Vagina (tissue), 2 donors: ENCODE measurements around the gene USP17L25. TPM values are rescaled to one million over a fixed set of nuclear protein-coding genes. Genes with fewer than 3 reads are reported as not detected.
"Not testable (repeated sequence)": the region's sequence is repeated elsewhere in the genome, so short reads cannot be mapped to it uniquely, and the experiment has no call there.

Experiments
- DNase-seq, 2 donors: peaks; one replicate each; pipeline ENCODE4 v3.0.0-alpha.2; 2017; ENCODE audit errors: extremely low spot score in 2 of 2
- H3K27ac ChIP-seq: fragments of 200-600 bp; sonication (generic); one replicate; pipeline ENCODE4 v1.5.1; 2019
- H3K27me3 ChIP-seq: fragments of 200-600 bp; sonication (generic); one replicate; pipeline ENCODE4 v1.5.1; 2019
- H3K36me3 ChIP-seq, 2 donors: fragments of 200-600 bp; sonication (generic); one replicate each; pipeline ENCODE4 v1.5.1; 2017 to 2019
- H3K4me1 ChIP-seq: fragments of 200-600 bp; sonication (generic); one replicate; pipeline ENCODE4 v1.5.1; 2019
- H3K4me3 ChIP-seq, 2 donors: fragments of 200-600 bp; sonication (generic); 1 replicate in 1 of 2; 2 replicates in 1 of 2; pipeline ENCODE4 v1.5.1; 2016 to 2019
- H3K9me3 ChIP-seq: fragments of 200-600 bp; sonication (generic); one replicate; pipeline ENCODE4 v1.5.1; 2019
- intact Hi-C: fragments of 100-400 bp; cut with DNase I; formaldehyde crosslinking; loops from one replicate; pipeline ENCODE4 v1.15.1; 2023
- total RNA-seq: library from RNA; depleted of rRNA; stranded (reverse); fragments of >200 nt; gene quantifications from one replicate; pipeline ENCODE4 v1.2.3, GENCODE V29; 2016

Gene USP17L25, protein sequence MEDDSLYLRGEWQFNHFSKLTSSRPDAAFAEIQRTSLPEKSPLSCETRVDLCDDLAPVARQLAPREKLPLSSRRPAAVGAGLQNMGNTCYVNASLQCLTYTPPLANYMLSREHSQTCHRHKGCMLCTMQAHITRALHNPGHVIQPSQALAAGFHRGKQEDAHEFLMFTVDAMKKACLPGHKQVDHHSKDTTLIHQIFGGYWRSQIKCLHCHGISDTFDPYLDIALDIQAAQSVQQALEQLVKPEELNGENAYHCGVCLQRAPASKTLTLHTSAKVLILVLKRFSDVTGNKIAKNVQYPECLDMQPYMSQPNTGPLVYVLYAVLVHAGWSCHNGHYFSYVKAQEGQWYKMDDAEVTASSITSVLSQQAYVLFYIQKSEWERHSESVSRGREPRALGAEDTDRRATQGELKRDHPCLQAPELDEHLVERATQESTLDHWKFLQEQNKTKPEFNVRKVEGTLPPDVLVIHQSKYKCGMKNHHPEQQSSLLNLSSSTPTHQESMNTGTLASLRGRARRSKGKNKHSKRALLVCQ
- total RNA-seq, result not detected

DNA sequence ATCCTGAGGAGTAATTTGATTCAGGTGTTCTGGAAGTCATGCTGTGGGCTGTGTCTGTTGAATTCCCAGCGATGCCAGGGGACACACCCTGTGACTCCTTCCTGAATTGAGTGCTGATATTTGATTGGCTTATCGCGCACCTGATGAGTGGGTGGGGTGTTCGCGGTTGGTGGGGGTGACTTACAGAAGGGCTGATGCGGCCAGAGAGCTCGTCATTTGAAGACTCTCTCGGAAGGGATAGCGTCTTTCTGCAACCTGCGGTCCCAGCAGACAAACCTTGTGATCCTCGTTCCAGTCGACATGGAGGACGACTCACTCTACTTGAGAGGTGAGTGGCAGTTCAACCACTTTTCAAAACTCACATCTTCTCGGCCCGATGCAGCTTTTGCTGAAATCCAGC is at the start of gene USP17L25:
USP17L25 (plus strand) TSS at position 301 of the 400 bp plus-strand sequence; CDS start at position 301, 0 bp downstream.
- H3K27ac ChIP-seq, H3K27me3 ChIP-seq, DNase-seq, H3K4me1 ChIP-seq, H3K36me3 ChIP-seq, H3K4me3 ChIP-seq, H3K9me3 ChIP-seq, intact Hi-C loops: not testable (repeated sequence)

DNA sequence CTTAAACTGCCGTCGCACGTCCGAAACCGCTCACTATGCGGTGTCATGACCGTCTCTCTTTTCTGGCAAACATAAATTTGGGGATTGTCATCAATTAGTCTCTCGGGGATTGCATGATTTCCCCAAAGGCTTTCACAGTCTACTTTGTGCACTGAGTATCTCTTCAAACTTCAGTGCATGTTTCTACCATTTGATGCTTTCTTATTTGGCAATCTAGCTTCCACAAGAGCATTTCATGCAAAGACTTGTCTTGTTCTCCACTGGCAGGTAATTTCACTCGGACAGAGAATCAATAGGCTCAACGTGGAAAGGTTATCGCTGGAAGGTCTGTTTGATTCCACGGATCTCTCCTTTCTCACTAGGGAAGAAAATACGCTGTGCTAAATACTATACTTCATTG is 5.5 kb upstream of the USP17L25 start:
- H3K36me3 ChIP-seq, H3K4me3 ChIP-seq, H3K9me3 ChIP-seq, H3K27ac ChIP-seq, DNase-seq, H3K27me3 ChIP-seq, H3K4me1 ChIP-seq, intact Hi-C loops: not testable (repeated sequence)

DNA sequence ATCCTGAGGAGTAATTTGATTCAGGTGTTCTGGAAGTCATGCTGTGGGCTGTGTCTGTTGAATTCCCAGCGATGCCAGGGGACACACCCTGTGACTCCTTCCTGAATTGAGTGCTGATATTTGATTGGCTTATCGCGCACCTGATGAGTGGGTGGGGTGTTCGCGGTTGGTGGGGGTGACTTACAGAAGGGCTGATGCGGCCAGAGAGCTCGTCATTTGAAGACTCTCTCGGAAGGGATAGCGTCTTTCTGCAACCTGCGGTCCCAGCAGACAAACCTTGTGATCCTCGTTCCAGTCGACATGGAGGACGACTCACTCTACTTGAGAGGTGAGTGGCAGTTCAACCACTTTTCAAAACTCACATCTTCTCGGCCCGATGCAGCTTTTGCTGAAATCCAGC is 4.8 kb upstream of the USP17L25 start, which contains the start of gene USP17L24:
USP17L24 (plus strand) TSS at position 301 of the 400 bp plus-strand sequence; CDS start at position 301, 0 bp downstream.
- H3K27me3 ChIP-seq, intact Hi-C loops, H3K9me3 ChIP-seq, H3K4me1 ChIP-seq, H3K36me3 ChIP-seq, H3K4me3 ChIP-seq, H3K27ac ChIP-seq, DNase-seq: not testable (repeated sequence)

DNA sequence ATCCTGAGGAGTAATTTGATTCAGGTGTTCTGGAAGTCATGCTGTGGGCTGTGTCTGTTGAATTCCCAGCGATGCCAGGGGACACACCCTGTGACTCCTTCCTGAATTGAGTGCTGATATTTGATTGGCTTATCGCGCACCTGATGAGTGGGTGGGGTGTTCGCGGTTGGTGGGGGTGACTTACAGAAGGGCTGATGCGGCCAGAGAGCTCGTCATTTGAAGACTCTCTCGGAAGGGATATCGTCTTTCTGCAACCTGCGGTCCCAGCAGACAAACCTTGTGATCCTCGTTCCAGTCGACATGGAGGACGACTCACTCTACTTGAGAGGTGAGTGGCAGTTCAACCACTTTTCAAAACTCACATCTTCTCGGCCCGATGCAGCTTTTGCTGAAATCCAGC is 4.6 kb downstream of the USP17L25 start, which contains the start of gene USP17L26:
USP17L26 (plus strand) TSS at position 301 of the 400 bp plus-strand sequence; CDS start at position 301, 0 bp downstream.
- H3K4me3 ChIP-seq, H3K27ac ChIP-seq, H3K9me3 ChIP-seq, H3K27me3 ChIP-seq, DNase-seq, intact Hi-C loops, H3K4me1 ChIP-seq, H3K36me3 ChIP-seq: not testable (repeated sequence)

DNA sequence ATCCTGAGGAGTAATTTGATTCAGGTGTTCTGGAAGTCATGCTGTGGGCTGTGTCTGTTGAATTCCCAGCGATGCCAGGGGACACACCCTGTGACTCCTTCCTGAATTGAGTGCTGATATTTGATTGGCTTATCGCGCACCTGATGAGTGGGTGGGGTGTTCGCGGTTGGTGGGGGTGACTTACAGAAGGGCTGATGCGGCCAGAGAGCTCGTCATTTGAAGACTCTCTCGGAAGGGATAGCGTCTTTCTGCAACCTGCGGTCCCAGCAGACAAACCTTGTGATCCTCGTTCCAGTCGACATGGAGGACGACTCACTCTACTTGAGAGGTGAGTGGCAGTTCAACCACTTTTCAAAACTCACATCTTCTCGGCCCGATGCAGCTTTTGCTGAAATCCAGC is 9.4 kb downstream of the USP17L25 start, which contains the start of gene USP17L5:
USP17L5 (plus strand) TSS at position 301 of the 400 bp plus-strand sequence; CDS start at position 301, 0 bp downstream.
- DNase-seq, intact Hi-C loops: not testable (repeated sequence)

DNA sequence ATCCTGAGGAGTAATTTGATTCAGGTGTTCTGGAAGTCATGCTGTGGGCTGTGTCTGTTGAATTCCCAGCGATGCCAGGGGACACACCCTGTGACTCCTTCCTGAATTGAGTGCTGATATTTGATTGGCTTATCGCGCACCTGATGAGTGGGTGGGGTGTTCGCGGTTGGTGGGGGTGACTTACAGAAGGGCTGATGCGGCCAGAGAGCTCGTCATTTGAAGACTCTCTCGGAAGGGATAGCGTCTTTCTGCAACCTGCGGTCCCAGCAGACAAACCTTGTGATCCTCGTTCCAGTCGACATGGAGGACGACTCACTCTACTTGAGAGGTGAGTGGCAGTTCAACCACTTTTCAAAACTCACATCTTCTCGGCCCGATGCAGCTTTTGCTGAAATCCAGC is 14.1 kb downstream of the USP17L25 start, which contains the start of gene USP17L27:
USP17L27 (plus strand) TSS at position 301 of the 400 bp plus-strand sequence; CDS start at position 301, 0 bp downstream.
- intact Hi-C loops, DNase-seq, H3K36me3 ChIP-seq, H3K4me1 ChIP-seq, H3K4me3 ChIP-seq, H3K9me3 ChIP-seq, H3K27ac ChIP-seq, H3K27me3 ChIP-seq: not testable (repeated sequence)

More for the DNA sequence above, 9.4 kb downstream of the USP17L25 start, which contains the start of gene USP17L5:
- H3K27me3 ChIP-seq, H3K4me3 ChIP-seq, H3K9me3 ChIP-seq, H3K36me3 ChIP-seq, H3K27ac ChIP-seq, H3K4me1 ChIP-seq: not testable (repeated sequence)

DNA sequence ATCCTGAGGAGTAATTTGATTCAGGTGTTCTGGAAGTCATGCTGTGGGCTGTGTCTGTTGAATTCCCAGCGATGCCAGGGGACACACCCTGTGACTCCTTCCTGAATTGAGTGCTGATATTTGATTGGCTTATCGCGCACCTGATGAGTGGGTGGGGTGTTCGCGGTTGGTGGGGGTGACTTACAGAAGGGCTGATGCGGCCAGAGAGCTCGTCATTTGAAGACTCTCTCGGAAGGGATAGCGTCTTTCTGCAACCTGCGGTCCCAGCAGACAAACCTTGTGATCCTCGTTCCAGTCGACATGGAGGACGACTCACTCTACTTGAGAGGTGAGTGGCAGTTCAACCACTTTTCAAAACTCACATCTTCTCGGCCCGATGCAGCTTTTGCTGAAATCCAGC is 18.9 kb downstream of the USP17L25 start, which contains the start of gene USP17L28:
USP17L28 (plus strand) TSS at position 301 of the 400 bp plus-strand sequence; CDS start at position 301, 0 bp downstream.
- H3K4me3 ChIP-seq, DNase-seq, intact Hi-C loops, H3K36me3 ChIP-seq, H3K9me3 ChIP-seq, H3K27ac ChIP-seq, H3K4me1 ChIP-seq, H3K27me3 ChIP-seq: not testable (repeated sequence)

DNA sequence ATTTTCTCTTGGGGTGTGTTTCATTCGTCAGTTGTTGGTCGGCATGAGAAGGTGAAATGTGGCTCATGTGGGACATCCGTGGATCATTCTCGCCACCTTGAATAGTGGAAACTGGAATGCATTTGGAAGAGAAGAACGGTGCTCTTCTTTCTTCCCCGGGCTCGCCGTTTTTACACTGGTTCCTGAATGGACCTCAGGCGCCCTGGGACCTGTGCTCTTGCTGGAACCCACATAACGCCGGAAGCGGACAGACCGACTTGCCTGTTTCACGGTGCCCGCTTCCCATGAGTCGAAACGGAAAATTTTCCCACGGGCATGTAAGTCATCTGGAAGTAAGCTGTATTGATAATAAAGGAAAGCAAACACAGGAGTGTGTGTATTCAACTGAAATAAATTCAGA is 21.2 kb downstream of the USP17L25 start:
- H3K27me3 ChIP-seq, H3K27ac ChIP-seq, H3K36me3 ChIP-seq, DNase-seq, H3K9me3 ChIP-seq, H3K4me3 ChIP-seq, intact Hi-C loops, H3K4me1 ChIP-seq: not testable (repeated sequence)

DNA sequence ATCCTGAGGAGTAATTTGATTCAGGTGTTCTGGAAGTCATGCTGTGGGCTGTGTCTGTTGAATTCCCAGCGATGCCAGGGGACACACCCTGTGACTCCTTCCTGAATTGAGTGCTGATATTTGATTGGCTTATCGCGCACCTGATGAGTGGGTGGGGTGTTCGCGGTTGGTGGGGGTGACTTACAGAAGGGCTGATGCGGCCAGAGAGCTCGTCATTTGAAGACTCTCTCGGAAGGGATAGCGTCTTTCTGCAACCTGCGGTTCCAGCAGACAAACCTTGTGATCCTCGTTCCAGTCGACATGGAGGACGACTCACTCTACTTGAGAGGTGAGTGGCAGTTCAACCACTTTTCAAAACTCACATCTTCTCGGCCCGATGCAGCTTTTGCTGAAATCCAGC is 23.6 kb downstream of the USP17L25 start, which contains the start of gene USP17L29:
USP17L29 (plus strand) TSS at position 301 of the 400 bp plus-strand sequence; CDS start at position 301, 0 bp downstream.
- H3K36me3 ChIP-seq, H3K27ac ChIP-seq, DNase-seq, H3K4me3 ChIP-seq, H3K9me3 ChIP-seq, intact Hi-C loops, H3K27me3 ChIP-seq, H3K4me1 ChIP-seq: not testable (repeated sequence)

DNA sequence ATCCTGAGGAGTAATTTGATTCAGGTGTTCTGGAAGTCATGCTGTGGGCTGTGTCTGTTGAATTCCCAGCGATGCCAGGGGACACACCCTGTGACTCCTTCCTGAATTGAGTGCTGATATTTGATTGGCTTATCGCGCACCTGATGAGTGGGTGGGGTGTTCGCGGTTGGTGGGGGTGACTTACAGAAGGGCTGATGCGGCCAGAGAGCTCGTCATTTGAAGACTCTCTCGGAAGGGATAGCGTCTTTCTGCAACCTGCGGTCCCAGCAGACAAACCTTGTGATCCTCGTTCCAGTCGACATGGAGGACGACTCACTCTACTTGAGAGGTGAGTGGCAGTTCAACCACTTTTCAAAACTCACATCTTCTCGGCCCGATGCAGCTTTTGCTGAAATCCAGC is 33.1 kb downstream of the USP17L25 start, which contains the start of gene USP17L30:
USP17L30 (plus strand) TSS at position 301 of the 400 bp plus-strand sequence; CDS start at position 301, 0 bp downstream.
- H3K27me3 ChIP-seq, H3K4me1 ChIP-seq, H3K9me3 ChIP-seq, intact Hi-C loops, H3K4me3 ChIP-seq, DNase-seq, H3K27ac ChIP-seq, H3K36me3 ChIP-seq: not testable (repeated sequence)

DNA sequence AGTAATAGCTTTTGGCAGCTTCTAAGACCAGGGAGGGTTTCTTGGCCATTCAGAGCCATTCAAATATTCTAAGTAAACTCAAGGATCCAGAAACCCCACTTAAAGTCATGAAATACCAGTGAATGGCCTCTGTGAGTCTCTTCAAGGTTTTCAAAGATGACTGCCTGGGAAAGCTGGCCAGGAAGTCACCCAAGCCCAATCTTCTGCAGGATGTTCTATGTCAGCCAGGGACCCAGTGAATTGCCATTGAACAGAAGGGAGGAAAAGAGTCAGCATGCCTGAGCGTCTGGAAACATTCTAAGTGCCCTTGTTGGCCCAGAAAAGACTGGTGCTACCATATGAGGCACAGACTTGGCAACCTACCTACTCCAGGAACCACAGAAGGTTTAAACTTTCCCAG is 50.2 kb downstream of the USP17L25 start:
- DNase-seq, H3K4me3 ChIP-seq, H3K36me3 ChIP-seq, H3K4me1 ChIP-seq, H3K27me3 ChIP-seq, H3K27ac ChIP-seq, intact Hi-C loops, H3K9me3 ChIP-seq: not testable (repeated sequence)
